NK-92 treated with Interleukin-12 subunit alpha and Interleukin-12 subunit beta, amount 100 ng/mL, for 24 hours (cell line): Measurements from ENCODE around the gene TRPM3.

ENCODE experiments used
- DNase-seq: peaks from one replicate; lab custom pipeline; 2025; lab: John Stamatoyannopoulos, UW

Gene TRPM3

GRCh38 chr9:70609011-70609410, 512.4 kb downstream of the TRPM3 start:
- no peak for DNase-seq

GRCh38 chr9:70607926-70608325, 513.5 kb downstream of the TRPM3 start:
- DNase-seq, result no peak

GRCh38 chr9:70607329-70607728, 514.1 kb downstream of the TRPM3 start:
- DNase-seq, result no peak

- DNase-seq, result no peak
Measured at GRCh38 chr9:70603020-70603411, 518.4 kb downstream of the TRPM3 start.

- DNase-seq, result no peak
Measured at GRCh38 chr9:70602321-70603019, 519.0 kb downstream of the TRPM3 start.

GRCh38 chr9:70601000-70601951, 520.1 kb downstream of the TRPM3 start:
- DNase-seq, result no peak

GRCh38 chr9:70600506-70600905, 520.9 kb downstream of the TRPM3 start:
- no peak for DNase-seq

GRCh38 chr9:70597886-70598285, 523.5 kb downstream of the TRPM3 start:
- no peak for DNase-seq

GRCh38 chr9:70595211-70595610, 526.2 kb downstream of the TRPM3 start:
- no peak for DNase-seq

- DNase-seq, result no peak
Measured at GRCh38 chr9:70594386-70594944, 527.0 kb downstream of the TRPM3 start.

GRCh38 chr9:70593241-70593640, 528.2 kb downstream of the TRPM3 start:
- no peak for DNase-seq

- DNase-seq, result no peak
Measured at GRCh38 chr9:70590315-70590677, 531.1 kb downstream of the TRPM3 start.

GRCh38 chr9:70589571-70590314, 531.7 kb downstream of the TRPM3 start:
- DNase-seq, result no peak

- DNase-seq, result no peak
Measured at GRCh38 chr9:70588999-70589398, 532.4 kb downstream of the TRPM3 start.

- DNase-seq, result no peak
Measured at GRCh38 chr9:70588381-70588780, 533.0 kb downstream of the TRPM3 start.

- no peak for DNase-seq
Measured at GRCh38 chr9:70587201-70587600, 534.2 kb downstream of the TRPM3 start.

- DNase-seq, result no peak
Measured at GRCh38 chr9:70586476-70586875, 534.9 kb downstream of the TRPM3 start.

- no peak for DNase-seq
Measured at GRCh38 chr9:70581955-70582350, 539.5 kb downstream of the TRPM3 start.

- DNase-seq, result no peak
Measured at GRCh38 chr9:70581214-70581954, 540.0 kb downstream of the TRPM3 start.

GRCh38 chr9:70580606-70581195, 540.7 kb downstream of the TRPM3 start:
- no peak for DNase-seq

GRCh38 chr9:70579686-70580085, 541.7 kb downstream of the TRPM3 start:
- no peak for DNase-seq
